ENCODE measurements around the gene CYP2C18. TPM values are rescaled to one million over a fixed set of nuclear protein-coding genes. Genes with fewer than 3 reads are reported as not detected.
"Not testable (repeated sequence)": the region's sequence is repeated elsewhere in the genome, so short reads cannot be mapped to it uniquely, and the experiment has no call there.

Gene CYP2C18
- 1.1 TPM for total RNA-seq
- long read RNA-seq, result 0 reads

DNA sequence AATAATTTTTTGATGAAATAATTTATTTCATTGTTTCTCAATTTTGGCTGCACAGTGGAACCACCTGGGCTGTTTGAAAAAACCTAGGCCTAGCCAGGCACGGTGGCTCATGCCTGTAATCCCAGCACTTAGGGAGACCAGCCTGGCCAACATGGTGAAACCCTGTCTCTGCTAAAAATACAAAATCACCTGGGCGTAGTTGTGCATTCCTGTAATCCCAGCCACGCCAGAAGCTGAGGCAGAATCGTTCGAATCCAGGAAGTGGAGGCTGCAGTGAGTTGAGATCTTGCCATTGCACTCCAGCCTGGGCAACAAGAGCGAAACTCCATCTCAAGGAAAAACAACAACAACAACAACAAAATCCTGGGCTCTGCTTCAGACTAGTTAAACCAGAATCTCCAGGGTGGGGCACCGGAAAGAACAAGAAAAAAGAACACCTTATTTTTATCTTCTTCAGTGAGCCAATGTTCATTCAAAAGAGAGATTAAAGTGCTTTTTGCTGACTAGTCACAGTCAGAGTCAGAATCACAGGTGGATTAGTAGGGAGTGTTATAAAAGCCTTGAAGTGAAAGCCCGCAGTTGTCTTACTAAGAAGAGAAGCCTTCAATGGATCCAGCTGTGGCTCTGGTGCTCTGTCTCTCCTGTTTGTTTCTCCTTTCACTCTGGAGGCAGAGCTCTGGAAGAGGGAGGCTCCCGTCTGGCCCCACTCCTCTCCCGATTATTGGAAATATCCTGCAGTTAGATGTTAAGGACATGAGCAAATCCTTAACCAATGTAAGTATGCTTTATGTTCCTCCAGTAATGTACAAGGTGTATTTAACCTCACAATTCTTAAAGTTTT lies at the start of gene CYP2C18:
TSS of gene CYP2C18 (plus strand) at position 516 of the 841 bp plus-strand sequence. CDS start at position 607, 91 bp downstream.
- Histone ChIP-seq H3K27me3 (no peaks in the 10 kb centered on the region), H3K4me1 (no peaks in the 10 kb centered on the region), H3K36me3 (no peaks in the 10 kb centered on the region), H3K27ac (no peak within 1 kb of the TSS), H3K4me3 (no peak within 1 kb of the TSS), H3K9me3 (no peaks in the 10 kb centered on the region)
- DNase-seq, result no peak
- ATAC-seq, result peak; percentile 35
- TF ChIP-seq, protein P1, sequence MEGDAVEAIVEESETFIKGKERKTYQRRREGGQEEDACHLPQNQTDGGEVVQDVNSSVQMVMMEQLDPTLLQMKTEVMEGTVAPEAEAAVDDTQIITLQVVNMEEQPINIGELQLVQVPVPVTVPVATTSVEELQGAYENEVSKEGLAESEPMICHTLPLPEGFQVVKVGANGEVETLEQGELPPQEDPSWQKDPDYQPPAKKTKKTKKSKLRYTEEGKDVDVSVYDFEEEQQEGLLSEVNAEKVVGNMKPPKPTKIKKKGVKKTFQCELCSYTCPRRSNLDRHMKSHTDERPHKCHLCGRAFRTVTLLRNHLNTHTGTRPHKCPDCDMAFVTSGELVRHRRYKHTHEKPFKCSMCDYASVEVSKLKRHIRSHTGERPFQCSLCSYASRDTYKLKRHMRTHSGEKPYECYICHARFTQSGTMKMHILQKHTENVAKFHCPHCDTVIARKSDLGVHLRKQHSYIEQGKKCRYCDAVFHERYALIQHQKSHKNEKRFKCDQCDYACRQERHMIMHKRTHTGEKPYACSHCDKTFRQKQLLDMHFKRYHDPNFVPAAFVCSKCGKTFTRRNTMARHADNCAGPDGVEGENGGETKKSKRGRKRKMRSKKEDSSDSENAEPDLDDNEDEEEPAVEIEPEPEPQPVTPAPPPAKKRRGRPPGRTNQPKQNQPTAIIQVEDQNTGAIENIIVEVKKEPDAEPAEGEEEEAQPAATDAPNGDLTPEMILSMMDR (IDR thresholded peaks at IDR 0.05), result no peak
- intact Hi-C loops (cut with DNase I), result no loop called here

DNA sequence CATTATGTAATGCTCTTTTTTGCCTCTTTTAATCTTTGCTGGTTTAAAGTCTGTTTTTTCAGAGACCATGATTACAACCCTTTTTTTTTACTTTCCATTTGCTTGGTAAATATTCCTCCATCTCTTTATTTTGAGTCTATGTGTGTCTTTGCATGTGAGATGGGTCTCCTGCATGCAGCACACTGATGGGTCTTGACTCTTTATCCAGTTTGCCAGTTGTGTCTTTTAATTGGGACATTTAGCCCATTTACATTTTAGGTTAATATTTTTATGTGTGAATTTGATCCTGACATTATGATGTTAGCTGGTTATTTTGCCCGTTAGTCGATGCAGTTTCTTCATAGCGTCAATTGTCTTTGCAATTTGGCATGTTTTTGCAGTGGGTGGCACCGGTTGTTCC lies 45.4 kb upstream of the CYP2C18 start:
- DNase-seq; ATAC-seq; H3K27ac ChIP-seq; intact Hi-C loops (cut with DNase I); H3K27me3 ChIP-seq; H3K9me3 ChIP-seq; H3K4me3 ChIP-seq; H3K4me1 ChIP-seq; H3K36me3 ChIP-seq: not testable (repeated sequence)

DNA sequence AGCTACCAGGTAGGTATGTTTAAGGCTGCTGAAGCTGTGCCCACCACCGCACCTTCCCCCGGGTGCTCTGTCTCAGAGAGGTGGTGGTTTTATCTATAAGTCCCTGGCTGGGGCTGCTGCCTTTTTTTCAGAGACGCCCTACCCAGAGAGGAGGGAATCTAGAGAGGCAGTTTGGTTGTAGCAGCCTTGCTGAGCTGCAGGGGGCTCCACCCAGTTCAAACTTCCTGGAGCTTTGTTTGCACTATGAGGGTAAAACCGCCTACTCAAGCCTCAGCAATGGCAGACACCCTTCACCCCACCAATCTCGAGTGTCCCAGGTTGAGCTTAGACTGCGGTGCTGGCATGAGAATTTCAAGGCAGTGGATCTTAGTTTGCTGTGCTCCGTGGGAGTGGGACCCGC lies 43.6 kb upstream of the CYP2C18 start:
- intact Hi-C loops (cut with DNase I), result no loop called here
- no peak for ATAC-seq
- no peak for DNase-seq
- Histone ChIP-seq H3K4me1 (no peaks in the 10 kb centered on the region), H3K9me3 (no peaks in the 10 kb centered on the region), H3K36me3 (no peaks in the 10 kb centered on the region), H3K27ac (no peak overlapping the region), H3K4me3 (no peak overlapping the region), H3K27me3 (no peaks in the 10 kb centered on the region)
- TF ChIP-seq, protein P1 (IDR thresholded peaks at IDR 0.05), result no peak

DNA sequence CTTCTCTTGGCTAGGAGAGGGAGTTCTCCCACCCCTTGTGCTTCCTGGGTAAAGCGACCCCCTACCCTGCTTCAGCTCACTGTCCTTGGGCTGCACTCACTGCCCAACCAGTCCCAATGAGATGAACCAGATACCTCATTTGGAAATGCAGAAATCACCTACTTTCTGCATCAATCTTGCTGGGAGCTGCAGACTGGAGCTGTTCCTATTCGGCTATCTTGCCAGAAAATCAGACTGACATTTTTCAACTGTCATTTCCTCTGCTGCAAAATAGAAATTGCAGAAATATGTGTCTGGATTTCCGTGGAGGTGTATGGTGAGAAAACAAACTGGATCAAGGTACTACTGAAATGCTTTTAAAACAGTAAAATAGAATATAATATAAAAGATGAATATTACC lies 43.0 kb upstream of the CYP2C18 start:
- TF ChIP-seq, protein P1 (IDR thresholded peaks at IDR 0.05), result no peak
- ATAC-seq (no peak), DNase-seq (no peak)
- Histone ChIP-seq H3K4me1 (no peaks in the 10 kb centered on the region), H3K27me3 (no peaks in the 10 kb centered on the region), H3K27ac (no peak overlapping the region), H3K36me3 (no peaks in the 10 kb centered on the region), H3K4me3 (no peak overlapping the region), H3K9me3 (no peaks in the 10 kb centered on the region)
- intact Hi-C loops (cut with DNase I), result no loop called here

DNA sequence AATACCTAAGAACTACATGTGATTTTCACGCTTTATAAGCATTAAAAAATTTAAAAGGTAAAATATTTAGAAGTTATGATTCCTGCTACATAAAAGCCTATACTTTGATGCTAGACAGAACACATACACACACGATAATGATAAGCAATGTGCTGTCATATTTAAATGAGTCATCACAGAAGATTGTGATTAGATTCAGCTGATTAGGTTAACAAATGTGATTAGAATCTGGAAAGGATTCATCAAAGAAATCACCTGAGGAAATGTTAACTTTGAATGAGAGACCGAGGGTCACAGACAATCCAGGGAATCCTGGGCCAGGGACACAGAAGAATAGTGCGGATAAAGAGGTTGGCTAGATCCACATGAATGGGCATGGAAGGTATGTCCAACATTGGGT lies 42.0 kb upstream of the CYP2C18 start:
- Histone ChIP-seq H3K27me3 (no peaks in the 10 kb centered on the region), H3K4me1 (no peaks in the 10 kb centered on the region), H3K36me3 (no peaks in the 10 kb centered on the region), H3K4me3 (no peak overlapping the region), H3K9me3 (no peaks in the 10 kb centered on the region), H3K27ac (no peak overlapping the region)
- intact Hi-C loops (cut with DNase I), result no loop called here
- ATAC-seq, result no peak
- DNase-seq, result no peak
- TF ChIP-seq, protein P1 (IDR thresholded peaks at IDR 0.05), result no peak

DNA sequence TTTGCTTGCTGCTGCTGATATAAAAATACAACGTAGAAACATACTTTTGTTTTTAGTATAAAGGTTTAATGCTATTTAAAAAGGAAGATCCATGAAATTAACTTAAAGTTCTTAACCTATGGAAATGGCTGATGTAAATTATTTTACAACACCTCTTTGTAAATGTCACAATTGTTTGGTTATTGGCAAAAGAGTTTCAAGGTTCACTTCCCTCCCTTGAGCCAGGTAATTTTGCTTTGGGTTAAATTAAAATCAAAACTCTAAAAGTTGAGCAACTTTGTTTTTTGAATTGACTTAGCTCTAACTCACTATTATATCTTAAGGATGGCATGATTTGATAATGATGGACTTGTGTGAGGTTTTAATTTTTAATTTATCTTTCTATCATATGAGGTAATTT lies 39.2 kb upstream of the CYP2C18 start:
- TF ChIP-seq, protein P1 (IDR thresholded peaks at IDR 0.05), result no peak
- DNase-seq, result no peak
- Histone ChIP-seq H3K36me3 (no peaks in the 10 kb centered on the region), H3K9me3 (no peaks in the 10 kb centered on the region), H3K4me1 (no peaks in the 10 kb centered on the region), H3K27ac (no peak overlapping the region), H3K4me3 (no peak overlapping the region), H3K27me3 (no peaks in the 10 kb centered on the region)
- ATAC-seq, result no peak
- intact Hi-C loops (cut with DNase I), result no loop called here
